HepG2 (cell line): ENCODE data around the gene STK11. TPM values are rescaled to one million over a fixed set of nuclear protein-coding genes. Genes with fewer than 3 reads are reported as not detected.

ENCODE experiments used
- ATF7 ChIP-seq, 2 experiments: fragments of 450-650 bp in 1 of 2; sonication (generic) in 1 of 2; formaldehyde crosslinking in 1 of 2; IDR thresholded peaks; 2 replicates each; pipeline versions ENCODE4 v1.4.0 to v1.6.1; 2016 to 2020; ENCODE audit warnings: antibody characterized with exemption in 1 of 2, mild to moderate bottlenecking in 1 of 2, missing genetic modification reagents in 1 of 2
- KMT2B ChIP-seq: IDR thresholded peaks from 2 replicates; pipeline ENCODE4 v1.6.1; 2016; ENCODE audit warnings: missing genetic modification reagents, missing compliant biosample characterization
- NFE2L2 ChIP-seq: fragments of 150-350 bp; IDR thresholded peaks from 2 replicates; pipeline ENCODE4 v1.6.1; 2014; ENCODE audit warnings: low read length
- PATZ1 ChIP-seq: sonication (generic); formaldehyde crosslinking; IDR thresholded peaks from 2 replicates; pipeline ENCODE4 v1.4.0; 2020; ENCODE audit warnings: missing genetic modification reagents
- POLR2AphosphoS5 ChIP-seq: IDR thresholded peaks from 2 replicates; pipeline ENCODE4 v1.6.1; 2012; ENCODE audit warnings: low read depth, low read length
- RBM22 ChIP-seq: fragments of 200-400 bp; formaldehyde crosslinking; optimal IDR thresholded peaks from 2 replicates; pipeline ENCODE3; 2017; ENCODE audit warnings: mild to moderate bottlenecking, low read length, moderate library complexity
- TAF1 ChIP-seq: sonication (generic); formaldehyde crosslinking; IDR thresholded peaks from 2 replicates; pipeline ENCODE4 v1.4.0; 2020; ENCODE audit warnings: missing genetic modification reagents
- TBP ChIP-seq: sonication (generic); formaldehyde crosslinking; IDR thresholded peaks from 2 replicates; pipeline ENCODE4 v1.5.0; 2020; ENCODE audit warnings: missing genetic modification reagents
- ZC3H4 ChIP-seq: sonication (generic); formaldehyde crosslinking; IDR thresholded peaks from 2 replicates; pipeline ENCODE4 v1.4.0; 2020; ENCODE audit warnings: missing genetic modification reagents, borderline replicate concordance
- ZFP91 ChIP-seq: sonication (generic); formaldehyde crosslinking; IDR thresholded peaks from 2 replicates; pipeline ENCODE4 v1.9.0; 2022; ENCODE audit warnings: missing genetic modification reagents, mild to moderate bottlenecking, borderline replicate concordance
- ZNF550 ChIP-seq: sonication (generic); formaldehyde crosslinking; IDR thresholded peaks from 2 replicates; pipeline ENCODE4 v1.4.0; 2020; ENCODE audit warnings: mild to moderate bottlenecking, missing genetic modification reagents, borderline replicate concordance
- ZNF614 ChIP-seq: IDR thresholded peaks from 2 replicates; pipeline ENCODE4 v1.6.1; 2018; ENCODE audit warnings: missing biosample characterization, missing genetic modification reagents, inconsistent platforms, borderline replicate concordance
- ZNF674 ChIP-seq: sonication (generic); formaldehyde crosslinking; IDR thresholded peaks from 2 replicates; pipeline ENCODE4 v1.5.0; 2020; ENCODE audit warnings: low read depth, mild to moderate bottlenecking, missing genetic modification reagents
- polyA plus RNA-seq, 8 experiments: library from polyadenylated mRNA; depleted of rRNA in 3 of 8; stranded (reverse) in 7 of 8; unstranded in 1 of 8; fragments of >200 nt; fragmentation: Illumina TruSeq in 4 of 8; extraction: Trizol in 4 of 8; gene quantifications; 2 replicates each; pipeline versions ENCODE4 v1.2.1 to v1.2.3, GENCODE V29; 2011 to 2016; ENCODE audit warnings: low read depth in 4 of 8, missing spikeins in 1 of 8, mixed read lengths in 1 of 8; ENCODE audit not compliant: insufficient read depth in 1 of 8
- total RNA-seq, 5 experiments: library from RNA; depleted of rRNA; stranded (reverse); fragments of >200 nt; fragmentation: Illumina TruSeq; extraction: Trizol; gene quantifications; 2 replicates each; pipeline ENCODE4 v1.2.3, GENCODE V29; 2016; ENCODE audit warnings: low read depth in 1 of 5
- TF ChIP-seq, protein P1 (sequence below), 2 experiments: sonication (generic) in 1 of 2; formaldehyde crosslinking in 1 of 2; IDR thresholded peaks; 2 replicates each; pipeline versions ENCODE4 v1.4.0 to v1.6.1; 2016 to 2020; ENCODE audit warnings: borderline replicate concordance in 1 of 2, low read depth in 1 of 2, mild to moderate bottlenecking in 1 of 2, missing genetic modification reagents in 1 of 2
- TF ChIP-seq, protein P2 (sequence below): sonication (generic); formaldehyde crosslinking; IDR thresholded peaks from 2 replicates; pipeline ENCODE4 v1.5.0; 2020; ENCODE audit warnings: mild to moderate bottlenecking, missing genetic modification reagents, borderline replicate concordance
- TF ChIP-seq, protein P3 (sequence below): sonication (generic); formaldehyde crosslinking; IDR thresholded peaks from 2 replicates; pipeline ENCODE4 v1.8.0; 2022; ENCODE audit warnings: mild to moderate bottlenecking, missing genetic modification reagents; ENCODE audit not compliant: insufficient replicate concordance

STK11 gene
- total and polyA plus RNA-seq, 2 of the 13 experiments (the other 11 are each of a cell fraction or from before 2014, with no cell fraction given): 27.5 to 43.6 TPM

DNA sequence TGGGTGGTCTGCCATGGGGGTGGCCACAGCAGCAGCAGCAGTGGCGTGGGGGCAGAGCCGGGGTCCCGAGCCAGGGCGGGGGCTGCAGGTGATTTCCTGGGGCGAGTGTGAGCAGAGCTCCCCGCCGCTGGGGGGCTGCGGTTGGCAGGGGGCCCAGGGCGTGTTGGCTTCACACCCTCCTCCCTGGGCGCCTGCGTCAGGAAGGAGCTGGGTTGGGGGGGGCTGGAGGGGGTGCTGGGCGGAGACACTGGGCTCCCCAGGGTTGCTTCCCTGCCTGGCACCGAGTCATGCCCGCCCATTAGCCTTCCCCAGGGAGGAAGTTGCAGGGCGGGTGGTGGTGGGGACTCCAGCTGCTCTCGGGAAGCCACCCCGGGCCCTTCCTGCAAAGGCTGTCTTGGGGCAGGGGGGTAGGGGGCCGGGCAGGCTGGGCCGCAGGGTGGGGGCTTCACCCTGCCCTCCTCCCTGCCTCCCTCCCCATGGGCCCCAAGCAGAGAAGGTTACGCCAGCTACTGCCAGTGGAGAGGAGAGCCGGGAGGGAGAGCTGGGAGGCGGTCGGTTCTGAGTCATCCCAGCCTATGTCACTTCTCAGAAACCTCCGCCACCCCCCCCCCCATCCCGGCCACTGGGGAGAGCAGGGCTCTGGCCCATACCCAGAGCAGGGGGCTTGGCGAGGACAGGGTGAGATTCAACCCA, 47.4 kb downstream of the STK11 start (continued):
- TF ChIP-seq ZNF550 (CRISPR knock-in tag) (0 out of 2 replicates have a peak, but pooled peaks have one; percentile 41), ZNF674 (CRISPR knock-in tag) (no peak), ZNF614 (no peak), ZFP91 (0 out of 2 replicates have a peak, but pooled peaks have one; percentile 3), PATZ1 (peak; percentile 75), POLR2AphosphoS5 (no peak), ATF7 (IDR thresholded peaks at IDR 0.05) (no peak), ATF7 (CRISPR knock-in tag; IDR thresholded peaks at IDR 0.05) (peak; percentile 11; the same call in 1 of the 2 replicates), ZC3H4 (CRISPR knock-in tag) (no peak), TAF1 (CRISPR knock-in tag) (0 out of 2 replicates have a peak, but pooled peaks have one; percentile 58), KMT2B (CRISPR knock-in tag) (no peak), RBM22 (no peak), NFE2L2 (no peak), TBP (CRISPR knock-in tag) (no peak)
- TF ChIP-seq, protein P1, sequence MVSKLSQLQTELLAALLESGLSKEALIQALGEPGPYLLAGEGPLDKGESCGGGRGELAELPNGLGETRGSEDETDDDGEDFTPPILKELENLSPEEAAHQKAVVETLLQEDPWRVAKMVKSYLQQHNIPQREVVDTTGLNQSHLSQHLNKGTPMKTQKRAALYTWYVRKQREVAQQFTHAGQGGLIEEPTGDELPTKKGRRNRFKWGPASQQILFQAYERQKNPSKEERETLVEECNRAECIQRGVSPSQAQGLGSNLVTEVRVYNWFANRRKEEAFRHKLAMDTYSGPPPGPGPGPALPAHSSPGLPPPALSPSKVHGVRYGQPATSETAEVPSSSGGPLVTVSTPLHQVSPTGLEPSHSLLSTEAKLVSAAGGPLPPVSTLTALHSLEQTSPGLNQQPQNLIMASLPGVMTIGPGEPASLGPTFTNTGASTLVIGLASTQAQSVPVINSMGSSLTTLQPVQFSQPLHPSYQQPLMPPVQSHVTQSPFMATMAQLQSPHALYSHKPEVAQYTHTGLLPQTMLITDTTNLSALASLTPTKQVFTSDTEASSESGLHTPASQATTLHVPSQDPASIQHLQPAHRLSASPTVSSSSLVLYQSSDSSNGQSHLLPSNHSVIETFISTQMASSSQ (IDR thresholded peaks at IDR 0.05; ENCODE audit: low read depth): 0 out of 2 replicates have a peak, but pooled peaks have one; percentile 4
- TF ChIP-seq, protein P1 (CRISPR knock-in tag; IDR thresholded peaks at IDR 0.05; ENCODE audit: borderline replicate concordance): no peak
- TF ChIP-seq, protein P2, sequence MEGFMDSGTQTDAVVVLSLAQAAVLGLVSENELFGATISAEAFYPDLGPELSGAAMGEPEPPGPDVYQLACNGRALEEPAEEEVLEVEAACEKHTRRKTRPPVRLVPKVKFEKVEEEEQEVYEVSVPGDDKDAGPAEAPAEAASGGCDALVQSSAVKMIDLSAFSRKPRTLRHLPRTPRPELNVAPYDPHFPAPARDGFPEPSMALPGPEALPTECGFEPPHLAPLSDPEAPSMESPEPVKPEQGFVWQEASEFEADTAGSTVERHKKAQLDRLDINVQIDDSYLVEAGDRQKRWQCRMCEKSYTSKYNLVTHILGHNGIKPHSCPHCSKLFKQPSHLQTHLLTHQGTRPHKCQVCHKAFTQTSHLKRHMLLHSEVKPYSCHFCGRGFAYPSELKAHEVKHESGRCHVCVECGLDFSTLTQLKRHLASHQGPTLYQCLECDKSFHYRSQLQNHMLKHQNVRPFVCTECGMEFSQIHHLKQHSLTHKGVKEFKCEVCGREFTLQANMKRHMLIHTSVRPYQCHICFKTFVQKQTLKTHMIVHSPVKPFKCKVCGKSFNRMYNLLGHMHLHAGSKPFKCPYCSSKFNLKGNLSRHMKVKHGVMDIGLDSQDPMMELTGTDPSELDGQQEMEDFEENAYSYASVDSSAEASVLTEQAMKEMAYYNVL (CRISPR knock-in tag): no peak
- TF ChIP-seq, protein P3, sequence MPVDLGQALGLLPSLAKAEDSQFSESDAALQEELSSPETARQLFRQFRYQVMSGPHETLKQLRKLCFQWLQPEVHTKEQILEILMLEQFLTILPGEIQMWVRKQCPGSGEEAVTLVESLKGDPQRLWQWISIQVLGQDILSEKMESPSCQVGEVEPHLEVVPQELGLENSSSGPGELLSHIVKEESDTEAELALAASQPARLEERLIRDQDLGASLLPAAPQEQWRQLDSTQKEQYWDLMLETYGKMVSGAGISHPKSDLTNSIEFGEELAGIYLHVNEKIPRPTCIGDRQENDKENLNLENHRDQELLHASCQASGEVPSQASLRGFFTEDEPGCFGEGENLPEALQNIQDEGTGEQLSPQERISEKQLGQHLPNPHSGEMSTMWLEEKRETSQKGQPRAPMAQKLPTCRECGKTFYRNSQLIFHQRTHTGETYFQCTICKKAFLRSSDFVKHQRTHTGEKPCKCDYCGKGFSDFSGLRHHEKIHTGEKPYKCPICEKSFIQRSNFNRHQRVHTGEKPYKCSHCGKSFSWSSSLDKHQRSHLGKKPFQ: peak; percentile 14
